Mammary epithelial cell (primary cell): ENCODE measurements around the gene IRF2BP2.

Experiments used
- CTCF ChIP-seq, 2 donors: IDR thresholded peaks in 1 of 2; conservative IDR thresholded peaks in 1 of 2; 2 replicates each; pipeline ENCODE4 v1.5.1; 2011 to 2012; ENCODE audit warnings: inconsistent platforms in 2 of 2, low read length in 2 of 2, mild to moderate bottlenecking in 2 of 2, control low read depth in 1 of 2, low read depth in 1 of 2; ENCODE audit not compliant: insufficient read depth in 1 of 2; ENCODE audit errors: extremely low read depth in 1 of 2
- EZH2 ChIP-seq: IDR thresholded peaks from 2 replicates; pipeline ENCODE4 v1.6.1; 2012; ENCODE audit warnings: low read length, inconsistent platforms, borderline replicate concordance

DNA sequence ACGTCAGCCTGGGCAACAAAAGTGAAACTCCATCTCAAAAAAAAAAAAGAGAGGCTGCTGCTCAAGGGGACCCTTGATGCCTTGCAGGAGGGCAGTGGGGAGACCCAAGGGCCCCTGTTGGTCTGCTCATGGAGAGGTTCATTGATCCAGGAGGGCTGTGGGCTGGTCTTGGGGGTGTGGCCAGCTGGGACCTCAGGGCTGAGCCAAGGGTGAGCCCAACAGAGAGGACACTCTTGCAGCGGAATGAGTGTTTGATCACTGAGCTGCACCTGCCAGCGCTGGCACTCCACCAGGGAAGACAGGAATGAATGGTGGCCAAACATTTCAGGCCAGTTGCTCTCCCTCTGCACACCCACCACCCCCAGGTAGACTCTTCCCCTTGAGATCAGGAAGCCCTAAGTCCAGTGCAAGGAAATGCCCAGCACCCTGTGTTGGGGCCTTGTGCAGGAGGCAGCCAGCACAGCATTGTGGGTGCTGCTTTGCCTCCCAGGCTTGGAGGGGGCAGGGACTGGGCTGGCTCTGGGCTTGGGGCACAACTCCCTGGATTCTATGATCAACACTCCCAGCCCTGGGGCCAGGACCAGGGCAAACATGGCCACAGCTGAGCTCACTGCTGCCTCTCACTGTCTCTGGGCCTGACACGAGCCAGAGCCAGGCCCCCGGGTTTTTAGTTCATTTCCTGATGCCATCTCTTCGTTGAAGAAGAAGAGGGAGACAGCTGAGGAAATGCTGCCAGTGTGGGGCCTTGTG is 50.7 kb downstream of the IRF2BP2 start:
- TF ChIP-seq CTCF (conservative IDR thresholded peaks at IDR 0.05 in 1 of 2, IDR thresholded peaks at IDR 0.05 in 1 of 2; ENCODE audit: extremely low read depth in 1 of 2, insufficient read depth in 1 of 2, low read depth in 1 of 2, low read length in 2 of 2) (no peak), EZH2 (no peak)
